Upper lobe of left lung (tissue), 6 donors: Measurements from ENCODE around the gene SDCCAG8. TPM values are rescaled to one million over a fixed set of nuclear protein-coding genes. Genes with fewer than 3 reads are reported as not detected.

Experiments
- ATAC-seq, 2 donors: fragments of 200-7000 bp; cut with Tn5 transposase; one replicate each; pipeline ENCODE4 v1.9.1; 2022; ENCODE audit warnings: mild to moderate bottlenecking in 2 of 2, moderate library complexity in 2 of 2; ENCODE audit not compliant: low FRiP score in 2 of 2
- DNase-seq, 2 donors: peaks; one replicate each; pipeline ENCODE4 v3.0.0-alpha.2; 2019 to 2020
- H3K27ac ChIP-seq, 4 donors: fragments of 200-600 bp; sonication (generic); one replicate each; pipeline ENCODE4 v1.5.1; 2016 to 2019
- H3K27me3 ChIP-seq, 4 donors: fragments of 200-600 bp; sonication (generic); one replicate each; pipeline ENCODE4 v1.5.1; 2017 to 2019
- H3K36me3 ChIP-seq, 4 donors: fragments of 200-600 bp; sonication (generic); one replicate each; pipeline ENCODE4 v1.5.1; 2016 to 2019
- H3K4me1 ChIP-seq, 4 donors: fragments of 200-600 bp; sonication (generic); one replicate each; pipeline ENCODE4 v1.5.1; 2018 to 2019
- H3K4me3 ChIP-seq, 4 donors: fragments of 200-600 bp; sonication (generic); one replicate each; pipeline ENCODE4 v1.5.1; 2017 to 2019; ENCODE audit warnings: mild to moderate bottlenecking in 2 of 4, moderate library complexity in 1 of 4
- H3K9me3 ChIP-seq, 4 donors: fragments of 200-600 bp; sonication (generic); one replicate each; pipeline ENCODE4 v1.5.1; 2018 to 2019
- CTCF ChIP-seq, 6 experiments: fragments of 450-650 bp in 4 of 6; fragments of 200-600 bp in 2 of 6; sonication (generic) in 2 of 6; IDR thresholded peaks; one replicate each; pipeline ENCODE4 v1.5.1; 2016 to 2019; ENCODE audit warnings: antibody characterized with exemption in 6 of 6
- EP300 ChIP-seq, 4 donors: sonication (generic); formaldehyde crosslinking; IDR thresholded peaks; one replicate each; pipeline ENCODE4 v1.5.1; 2017; ENCODE audit warnings: antibody characterized with exemption in 4 of 4, control low read depth in 2 of 4
- POLR2A ChIP-seq, 4 donors: fragments of 450-650 bp; IDR thresholded peaks; one replicate each; pipeline ENCODE4 v1.5.1; 2016 to 2017; ENCODE audit warnings: antibody characterized with exemption in 4 of 4, mild to moderate bottlenecking in 2 of 4
- POLR2AphosphoS5 ChIP-seq, 2 donors: sonication (generic); formaldehyde crosslinking; IDR thresholded peaks; one replicate each; pipeline ENCODE4 v1.5.1; 2017; ENCODE audit warnings: antibody characterized with exemption in 2 of 2
- WGBS, 2 donors: methylation state at CpG; one replicate each; pipeline ENCODE4 v1.1.5; 2017 to 2018; 5-methylcytosine and 5-hydroxymethylcytosine counted together
- total RNA-seq, 6 donors: library from RNA; depleted of rRNA in 4 of 6; stranded (reverse); fragments of >200 nt in 4 of 6; gene quantifications; one replicate each; pipeline versions ENCODE4 v1.1.0 to v1.2.1, GENCODE V29; 2016 to 2021
- donor health status: DM: no; HTN: no; CAD: no; lungs with moderate emphysema.
- donor health status: DM: no; HTN: yes; CAD: no; lungs with severe emphysema.

The SDCCAG8 gene
- total RNA-seq, 6 donors from 2014 or later: 52.5 to 295 (median 95.2) TPM

GRCh38 chr1:243286409-243287122 lies 30.7 kb downstream of the SDCCAG8 start:
- Histone ChIP-seq H3K27ac (peak overlapping the region; percentile 62 to 74 (median 66)), H3K9me3 (no peaks in the 10 kb centered on the region), H3K27me3 (no peaks in the 10 kb centered on the region), H3K4me3 (no peak overlapping the region), H3K4me1 (peaks cover 15 to 34% (median 28%) of the 10 kb centered on the region in 4 donors), H3K36me3 (peaks cover 0 to 31% (median 7%) of the 10 kb centered on the region in 4 donors)
- ATAC-seq: peak in 1 of 2 donors; percentile 58
- TF ChIP-seq POLR2AphosphoS5 (IDR thresholded peaks at IDR 0.05) (no peak), POLR2A (IDR thresholded peaks at IDR 0.05) (peak in 1 of 4 donors; percentile 23)
- WGBS, 2 donors: 52 to 63% methylated on average over 8 of the region's 8 CpGs
- DNase-seq: no peak

- no peak for DNase-seq
- Histone ChIP-seq H3K9me3 (no peaks in the 10 kb centered on the region), H3K36me3 (peaks cover 0 to 31% (median 6%) of the 10 kb centered on the region in 4 donors), H3K4me1 (peaks cover 15 to 35% (median 28%) of the 10 kb centered on the region in 4 donors), H3K27ac (peak overlapping the region; percentile 62 to 74 (median 66)), H3K4me3 (no peak overlapping the region), H3K27me3 (no peaks in the 10 kb centered on the region)
- peak in 1 of 2 donors; percentile 39 for ATAC-seq
- TF ChIP-seq CTCF (IDR thresholded peaks at IDR 0.05) (no peak), POLR2A (IDR thresholded peaks at IDR 0.05) (no peak), EP300 (IDR thresholded peaks at IDR 0.05) (no peak), POLR2AphosphoS5 (IDR thresholded peaks at IDR 0.05) (no peak)
- 49 to 52% methylated on average over 2 of the region's 2 CpGs for WGBS, 2 donors
Observed at GRCh38 chr1:243287123-243287460, 31.3 kb downstream of the SDCCAG8 start.

- WGBS, 2 donors: 4 to 6% methylated on average over 1 of the region's 1 CpG
- H3K4me3 ChIP-seq: no peak overlapping the region
- H3K27me3 ChIP-seq: no peaks in the 10 kb centered on the region
- peaks cover 0 to 30% (median 6%) of the 10 kb centered on the region in 4 donors for H3K36me3 ChIP-seq
- H3K9me3 ChIP-seq: no peaks in the 10 kb centered on the region
- H3K4me1 ChIP-seq: peaks cover 15 to 35% (median 28%) of the 10 kb centered on the region in 4 donors
- DNase-seq (no peak), ATAC-seq (peak; percentile 59 to 88)
- TF ChIP-seq POLR2A (IDR thresholded peaks at IDR 0.05) (no peak), POLR2AphosphoS5 (IDR thresholded peaks at IDR 0.05) (peak in 1 of 2 donors; percentile 92), EP300 (IDR thresholded peaks at IDR 0.05) (peak in 1 of 4 donors; percentile 85)
- H3K27ac ChIP-seq: peak overlapping the region; percentile 62 to 74 (median 68)
Observed at GRCh38 chr1:243287652-243288051, 31.8 kb downstream of the SDCCAG8 start.

- Histone ChIP-seq H3K9me3 (no peaks in the 10 kb centered on the region), H3K27ac (peak overlapping the region; percentile 62 to 69 (median 68)), H3K36me3 (peaks cover 0 to 32% (median 6%) of the 10 kb centered on the region in 4 donors), H3K4me3 (no peak overlapping the region), H3K27me3 (no peaks in the 10 kb centered on the region), H3K4me1 (peaks cover 15 to 35% (median 28%) of the 10 kb centered on the region in 4 donors)
- WGBS, 2 donors: 77 to 78% methylated on average over 6 of the region's 6 CpGs
- ATAC-seq (no peak), DNase-seq (no peak)
- TF ChIP-seq POLR2A (IDR thresholded peaks at IDR 0.05) (no peak), POLR2AphosphoS5 (IDR thresholded peaks at IDR 0.05) (no peak), CTCF (IDR thresholded peaks at IDR 0.05) (no peak), EP300 (IDR thresholded peaks at IDR 0.05) (no peak)
Observed at GRCh38 chr1:243288062-243288461, 32.2 kb downstream of the SDCCAG8 start.

GRCh38 chr1:243291292-243291691 lies 35.5 kb downstream of the SDCCAG8 start:
- Histone ChIP-seq H3K4me3 (no peak overlapping the region), H3K36me3 (peaks cover 0 to 47% (median 5%) of the 10 kb centered on the region in 4 donors), H3K4me1 (peaks cover 9 to 26% (median 20%) of the 10 kb centered on the region in 4 donors), H3K27ac (no peak overlapping the region), H3K9me3 (no peaks in the 10 kb centered on the region), H3K27me3 (no peaks in the 10 kb centered on the region)
- 84% methylated on average over 1 of the region's 1 CpG for WGBS, 2 donors
- DNase-seq (no peak), ATAC-seq (no peak)
- TF ChIP-seq EP300 (IDR thresholded peaks at IDR 0.05) (no peak), POLR2AphosphoS5 (IDR thresholded peaks at IDR 0.05) (no peak), CTCF (IDR thresholded peaks at IDR 0.05) (no peak), POLR2A (IDR thresholded peaks at IDR 0.05) (no peak)
